ENCODE measurements around the gene SCYGR4.

Gene SCYGR4

GRCh38 chr2:227630322-227630721, 13.0 kb downstream of the SCYGR4 start:
- no peaks in the 10 kb centered on the region for H3K9me3 ChIP-seq (ENCODE audit: control insufficient read depth in 2 of 2, low read length in 2 of 2)
- H3K4me1 ChIP-seq (ENCODE audit: control insufficient read depth in 2 of 2, insufficient read depth in 2 of 2, low read length in 2 of 2) = no peaks in the 10 kb centered on the region
- no peak overlapping the region for H3K9ac ChIP-seq (ENCODE audit: low read depth in 1 of 2, low read length in 2 of 2)
- no peaks in the 10 kb centered on the region for H3K27me3 ChIP-seq (ENCODE audit: control insufficient read depth in 2 of 2, insufficient read depth in 2 of 2, low read length in 2 of 2)
- H3K27ac ChIP-seq (ENCODE audit: low read depth in 2 of 2, low read length in 2 of 2) = no peak overlapping the region
- H3K36me3 ChIP-seq (ENCODE audit: control insufficient read depth in 2 of 2, insufficient read depth in 2 of 2, low read length in 2 of 2) = no peaks in the 10 kb centered on the region
- H3K4me3 ChIP-seq (ENCODE audit: low read length in 2 of 2) = no peak overlapping the region

- H3K4me3 ChIP-seq (ENCODE audit: low read length in 2 of 2) = no peak overlapping the region
- H3K27ac ChIP-seq (ENCODE audit: low read depth in 2 of 2, low read length in 2 of 2) = no peak overlapping the region
Observed at GRCh38 chr2:227632827-227633226, 15.5 kb downstream of the SCYGR4 start.

DNA sequence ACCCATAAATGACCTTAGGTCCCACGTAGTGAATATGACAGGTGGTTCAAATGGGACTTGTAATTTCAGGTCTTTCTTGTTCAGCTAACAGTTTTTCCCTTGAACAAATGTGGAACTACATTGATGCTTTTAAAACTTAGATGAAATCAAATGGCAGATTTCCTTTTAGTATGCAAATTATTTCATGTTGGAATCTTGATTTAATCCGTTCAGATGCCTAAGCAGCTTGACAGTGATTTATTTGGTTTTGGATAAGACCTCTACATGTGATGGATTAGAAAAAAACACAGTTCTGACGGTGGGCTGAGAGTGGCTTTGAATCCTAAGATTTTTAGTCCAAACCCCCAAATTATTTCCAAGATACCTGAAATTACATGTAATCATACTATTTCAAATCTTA, 16.9 kb downstream of the SCYGR4 start:
- no peaks in the 10 kb centered on the region for H3K36me3 ChIP-seq (ENCODE audit: control insufficient read depth in 2 of 2, insufficient read depth in 2 of 2, low read length in 2 of 2)
- H3K27ac ChIP-seq (ENCODE audit: low read depth in 2 of 2, low read length in 2 of 2) = no peak overlapping the region
- H3K4me1 ChIP-seq (ENCODE audit: control insufficient read depth in 2 of 2, insufficient read depth in 2 of 2, low read length in 2 of 2) = no peaks in the 10 kb centered on the region
- no peak overlapping the region for H3K4me3 ChIP-seq (ENCODE audit: low read length in 2 of 2)
- no peaks in the 10 kb centered on the region for H3K27me3 ChIP-seq (ENCODE audit: control insufficient read depth in 2 of 2, insufficient read depth in 2 of 2, low read length in 2 of 2)
- no peaks in the 10 kb centered on the region for H3K9me3 ChIP-seq (ENCODE audit: control insufficient read depth in 2 of 2, low read length in 2 of 2)
- H3K9ac ChIP-seq (ENCODE audit: low read depth in 1 of 2, low read length in 2 of 2) = no peak overlapping the region

More at GRCh38 chr2:227632827-227633226, 15.5 kb downstream of the SCYGR4 start:
- Histone ChIP-seq H3K36me3 (ENCODE audit: control insufficient read depth in 2 of 2, insufficient read depth in 2 of 2, low read length in 2 of 2) (no peaks in the 10 kb centered on the region), H3K9ac (ENCODE audit: low read depth in 1 of 2, low read length in 2 of 2) (no peak overlapping the region), H3K4me1 (ENCODE audit: control insufficient read depth in 2 of 2, insufficient read depth in 2 of 2, low read length in 2 of 2) (no peaks in the 10 kb centered on the region), H3K27me3 (ENCODE audit: control insufficient read depth in 2 of 2, insufficient read depth in 2 of 2, low read length in 2 of 2) (no peaks in the 10 kb centered on the region), H3K9me3 (ENCODE audit: control insufficient read depth in 2 of 2, low read length in 2 of 2) (no peaks in the 10 kb centered on the region)

DNA sequence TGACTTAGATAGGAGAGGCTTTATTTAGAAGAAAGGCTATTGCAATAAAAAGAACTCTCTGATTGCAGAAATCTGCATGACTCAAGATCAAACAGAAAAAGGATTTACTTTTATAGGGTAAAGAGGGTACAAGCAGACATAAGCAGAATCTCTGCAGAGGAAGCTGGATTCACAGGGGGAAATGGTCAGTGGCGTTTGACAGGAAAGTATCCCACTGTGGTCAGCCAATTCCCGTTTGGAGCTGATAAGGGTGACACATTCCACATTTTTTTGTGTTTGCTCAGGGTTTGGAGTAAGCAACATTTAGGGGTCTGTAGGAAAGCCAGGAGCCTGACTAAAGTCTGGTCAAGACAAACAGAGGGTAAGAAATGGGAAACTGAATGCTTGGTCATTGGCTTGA, 25.4 kb downstream of the SCYGR4 start:
- Histone ChIP-seq H3K4me1 (ENCODE audit: control insufficient read depth in 2 of 2, insufficient read depth in 2 of 2, low read length in 2 of 2) (no peaks in the 10 kb centered on the region), H3K27me3 (ENCODE audit: control insufficient read depth in 2 of 2, insufficient read depth in 2 of 2, low read length in 2 of 2) (no peaks in the 10 kb centered on the region), H3K9me3 (ENCODE audit: control insufficient read depth in 2 of 2, low read length in 2 of 2) (no peaks in the 10 kb centered on the region), H3K27ac (ENCODE audit: low read depth in 2 of 2, low read length in 2 of 2) (no peak overlapping the region), H3K36me3 (ENCODE audit: control insufficient read depth in 2 of 2, insufficient read depth in 2 of 2, low read length in 2 of 2) (no peaks in the 10 kb centered on the region), H3K4me3 (ENCODE audit: low read length in 2 of 2) (no peak overlapping the region), H3K9ac (ENCODE audit: low read depth in 1 of 2, low read length in 2 of 2) (no peak overlapping the region)

DNA sequence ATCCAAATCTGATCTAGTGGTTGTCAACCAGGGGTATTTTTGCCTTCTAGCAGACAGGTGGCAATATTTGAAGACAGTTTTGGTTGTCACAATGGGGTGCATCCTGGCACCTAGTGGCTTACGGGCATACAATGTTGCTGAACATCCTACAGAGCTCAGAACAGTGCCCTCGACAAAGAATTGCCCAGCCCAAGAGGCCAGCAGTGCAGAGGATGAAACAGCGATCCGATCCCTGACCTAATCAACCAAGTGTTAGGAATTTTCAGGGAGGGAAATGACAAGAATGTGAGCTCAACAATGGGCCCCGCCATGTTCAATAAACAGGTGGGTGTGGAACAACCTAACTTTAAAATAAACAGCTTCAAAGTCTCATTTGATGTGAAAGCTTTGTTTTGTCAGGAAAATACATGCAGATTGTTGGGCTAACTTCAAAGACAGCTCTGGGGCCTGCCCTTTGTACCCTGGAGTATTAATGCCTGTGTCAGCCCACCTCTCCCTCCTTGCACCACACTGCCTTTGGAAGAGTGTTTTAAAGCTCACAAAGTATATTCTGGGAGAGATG, 26.8 kb downstream of the SCYGR4 start:
- no peak overlapping the region for H3K9ac ChIP-seq (ENCODE audit: low read depth in 1 of 2, low read length in 2 of 2)
- no peaks in the 10 kb centered on the region for H3K27me3 ChIP-seq (ENCODE audit: control insufficient read depth in 2 of 2, insufficient read depth in 2 of 2, low read length in 2 of 2)
- no peaks in the 10 kb centered on the region for H3K4me1 ChIP-seq (ENCODE audit: control insufficient read depth in 2 of 2, insufficient read depth in 2 of 2, low read length in 2 of 2)
- H3K27ac ChIP-seq (ENCODE audit: low read depth in 2 of 2, low read length in 2 of 2) = no peak overlapping the region
- no peak overlapping the region for H3K4me3 ChIP-seq (ENCODE audit: low read length in 2 of 2)
- H3K9me3 ChIP-seq (ENCODE audit: control insufficient read depth in 2 of 2, low read length in 2 of 2) = no peaks in the 10 kb centered on the region
- no peaks in the 10 kb centered on the region for H3K36me3 ChIP-seq (ENCODE audit: control insufficient read depth in 2 of 2, insufficient read depth in 2 of 2, low read length in 2 of 2)

DNA sequence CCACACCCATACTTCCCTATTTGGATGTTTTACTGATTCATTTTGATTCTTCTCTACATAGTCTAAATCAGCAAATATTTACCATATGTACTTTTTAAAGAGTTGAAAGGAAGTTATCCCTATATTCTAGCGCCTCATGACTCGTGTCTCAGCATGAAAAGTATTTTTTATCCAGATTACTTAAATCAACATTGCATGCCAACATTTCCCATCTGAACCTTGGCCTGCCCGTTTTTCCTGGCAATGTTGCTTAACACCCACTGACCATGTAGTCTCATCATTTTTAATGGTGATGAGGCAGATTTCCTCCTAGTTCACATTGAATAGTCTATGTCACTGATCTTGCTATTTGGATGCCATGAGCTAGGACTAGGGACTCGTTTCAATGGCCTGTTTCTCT, 36.1 kb downstream of the SCYGR4 start:
- H3K36me3 ChIP-seq (ENCODE audit: control insufficient read depth in 2 of 2, insufficient read depth in 2 of 2, low read length in 2 of 2) = no peaks in the 10 kb centered on the region
- no peaks in the 10 kb centered on the region for H3K4me1 ChIP-seq (ENCODE audit: control insufficient read depth in 2 of 2, insufficient read depth in 2 of 2, low read length in 2 of 2)
- H3K4me3 ChIP-seq (ENCODE audit: low read length in 2 of 2) = no peak overlapping the region
- no peak overlapping the region for H3K27ac ChIP-seq (ENCODE audit: low read depth in 2 of 2, low read length in 2 of 2)
- no peaks in the 10 kb centered on the region for H3K9me3 ChIP-seq (ENCODE audit: control insufficient read depth in 2 of 2, low read length in 2 of 2)
- H3K27me3 ChIP-seq (ENCODE audit: control insufficient read depth in 2 of 2, insufficient read depth in 2 of 2, low read length in 2 of 2) = no peaks in the 10 kb centered on the region
- no peak overlapping the region for H3K9ac ChIP-seq (ENCODE audit: low read depth in 1 of 2, low read length in 2 of 2)

DNA sequence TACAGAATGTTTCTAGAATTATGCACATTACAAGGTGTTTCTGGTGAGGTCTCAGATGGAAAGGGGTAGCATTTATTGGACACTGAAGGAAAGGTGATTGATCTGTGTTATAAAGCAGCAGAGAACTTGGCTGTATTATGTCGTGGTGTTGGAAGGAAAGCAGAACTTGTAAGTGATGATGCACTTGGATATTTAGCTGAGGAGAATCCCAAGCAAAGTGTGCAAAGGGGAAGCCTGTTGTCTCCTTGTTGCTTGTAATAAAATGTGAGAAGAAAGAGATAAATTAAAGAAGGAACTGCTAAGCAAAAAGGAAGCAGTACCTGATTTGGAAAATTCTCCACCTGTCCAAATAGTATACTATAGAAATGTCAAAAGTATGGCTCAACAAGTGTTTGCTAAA, 37.1 kb downstream of the SCYGR4 start:
- H3K4me3 ChIP-seq (ENCODE audit: low read length in 2 of 2) = no peak overlapping the region
- no peaks in the 10 kb centered on the region for H3K4me1 ChIP-seq (ENCODE audit: control insufficient read depth in 2 of 2, insufficient read depth in 2 of 2, low read length in 2 of 2)
- no peak overlapping the region for H3K9ac ChIP-seq (ENCODE audit: low read depth in 1 of 2, low read length in 2 of 2)
- H3K27me3 ChIP-seq (ENCODE audit: control insufficient read depth in 2 of 2, insufficient read depth in 2 of 2, low read length in 2 of 2) = no peaks in the 10 kb centered on the region
- no peaks in the 10 kb centered on the region for H3K36me3 ChIP-seq (ENCODE audit: control insufficient read depth in 2 of 2, insufficient read depth in 2 of 2, low read length in 2 of 2)
- H3K9me3 ChIP-seq (ENCODE audit: control insufficient read depth in 2 of 2, low read length in 2 of 2) = no peaks in the 10 kb centered on the region
- H3K27ac ChIP-seq (ENCODE audit: low read depth in 2 of 2, low read length in 2 of 2) = no peak overlapping the region

GRCh38 chr2:227655454-227655853, 38.2 kb downstream of the SCYGR4 start:
- H3K27ac ChIP-seq (ENCODE audit: low read depth in 2 of 2, low read length in 2 of 2) = no peak overlapping the region
- H3K36me3 ChIP-seq (ENCODE audit: control insufficient read depth in 2 of 2, insufficient read depth in 2 of 2, low read length in 2 of 2) = no peaks in the 10 kb centered on the region
- H3K4me3 ChIP-seq (ENCODE audit: low read length in 2 of 2) = no peak overlapping the region
- no peaks in the 10 kb centered on the region for H3K27me3 ChIP-seq (ENCODE audit: control insufficient read depth in 2 of 2, insufficient read depth in 2 of 2, low read length in 2 of 2)
- H3K4me1 ChIP-seq (ENCODE audit: control insufficient read depth in 2 of 2, insufficient read depth in 2 of 2, low read length in 2 of 2) = no peaks in the 10 kb centered on the region
- H3K9ac ChIP-seq (ENCODE audit: low read depth in 1 of 2, low read length in 2 of 2) = no peak overlapping the region
- no peaks in the 10 kb centered on the region for H3K9me3 ChIP-seq (ENCODE audit: control insufficient read depth in 2 of 2, low read length in 2 of 2)

- H3K27me3 ChIP-seq (ENCODE audit: control insufficient read depth in 2 of 2, insufficient read depth in 2 of 2, low read length in 2 of 2) = no peaks in the 10 kb centered on the region
- H3K4me1 ChIP-seq (ENCODE audit: control insufficient read depth in 2 of 2, insufficient read depth in 2 of 2, low read length in 2 of 2) = no peaks in the 10 kb centered on the region
- H3K36me3 ChIP-seq (ENCODE audit: control insufficient read depth in 2 of 2, insufficient read depth in 2 of 2, low read length in 2 of 2) = no peaks in the 10 kb centered on the region
- H3K4me3 ChIP-seq (ENCODE audit: low read length in 2 of 2) = no peak overlapping the region
- H3K27ac ChIP-seq (ENCODE audit: low read depth in 2 of 2, low read length in 2 of 2) = no peak overlapping the region
- no peaks in the 10 kb centered on the region for H3K9me3 ChIP-seq (ENCODE audit: control insufficient read depth in 2 of 2, low read length in 2 of 2)
- no peak overlapping the region for H3K9ac ChIP-seq (ENCODE audit: low read depth in 1 of 2, low read length in 2 of 2)
Observed at GRCh38 chr2:227657199-227657845, 40.0 kb downstream of the SCYGR4 start.

- no peak overlapping the region for H3K4me3 ChIP-seq (ENCODE audit: low read length in 2 of 2)
Observed at GRCh38 chr2:227661025-227661649, 43.8 kb downstream of the SCYGR4 start.

More at GRCh38 chr2:227661025-227661649, 43.8 kb downstream of the SCYGR4 start:
- Histone ChIP-seq H3K4me1 (ENCODE audit: control insufficient read depth in 2 of 2, insufficient read depth in 2 of 2, low read length in 2 of 2) (peaks cover 0 to 2% of the 10 kb centered on the region in 2 donors), H3K27ac (ENCODE audit: low read depth in 2 of 2, low read length in 2 of 2) (no peak overlapping the region), H3K27me3 (ENCODE audit: control insufficient read depth in 2 of 2, insufficient read depth in 2 of 2, low read length in 2 of 2) (no peaks in the 10 kb centered on the region), H3K36me3 (ENCODE audit: control insufficient read depth in 2 of 2, insufficient read depth in 2 of 2, low read length in 2 of 2) (no peaks in the 10 kb centered on the region), H3K9me3 (ENCODE audit: control insufficient read depth in 2 of 2, low read length in 2 of 2) (no peaks in the 10 kb centered on the region), H3K9ac (ENCODE audit: low read depth in 1 of 2, low read length in 2 of 2) (no peak overlapping the region)

Data from mucosa of rectum (tissue), 2 donors.